CD1c-positive myeloid dendritic cell (primary cell): Measurements from ENCODE around the gene ZNF160.
"Not testable (repeated sequence)": the region's sequence is repeated elsewhere in the genome, so short reads cannot be mapped to it uniquely, and the experiment has no call there.

Experiments
- DNase-seq: peaks from one replicate; pipeline ENCODE4 v3.0.0-alpha.2; 2016; ENCODE audit errors: extremely low spot score

The ZNF160 gene

GRCh38 chr19:53103234-53104203 is at the start of gene ZNF160:
Gene ZNF160, minus strand, starts transcription at chr19:53103422. Its CDS starts 17,146 bp downstream, at chr19:53086276.
- peak; percentile 98 for DNase-seq

- no peak for DNase-seq
These were observed 44.4 kb upstream of the ZNF160 start for GRCh38 chr19:53147645-53148044.

GRCh38 chr19:53140351-53140750 is 37.1 kb upstream of the ZNF160 start:
- no peak for DNase-seq

GRCh38 chr19:53136432-53136831 is 33.2 kb upstream of the ZNF160 start:
- no peak for DNase-seq

DNA sequence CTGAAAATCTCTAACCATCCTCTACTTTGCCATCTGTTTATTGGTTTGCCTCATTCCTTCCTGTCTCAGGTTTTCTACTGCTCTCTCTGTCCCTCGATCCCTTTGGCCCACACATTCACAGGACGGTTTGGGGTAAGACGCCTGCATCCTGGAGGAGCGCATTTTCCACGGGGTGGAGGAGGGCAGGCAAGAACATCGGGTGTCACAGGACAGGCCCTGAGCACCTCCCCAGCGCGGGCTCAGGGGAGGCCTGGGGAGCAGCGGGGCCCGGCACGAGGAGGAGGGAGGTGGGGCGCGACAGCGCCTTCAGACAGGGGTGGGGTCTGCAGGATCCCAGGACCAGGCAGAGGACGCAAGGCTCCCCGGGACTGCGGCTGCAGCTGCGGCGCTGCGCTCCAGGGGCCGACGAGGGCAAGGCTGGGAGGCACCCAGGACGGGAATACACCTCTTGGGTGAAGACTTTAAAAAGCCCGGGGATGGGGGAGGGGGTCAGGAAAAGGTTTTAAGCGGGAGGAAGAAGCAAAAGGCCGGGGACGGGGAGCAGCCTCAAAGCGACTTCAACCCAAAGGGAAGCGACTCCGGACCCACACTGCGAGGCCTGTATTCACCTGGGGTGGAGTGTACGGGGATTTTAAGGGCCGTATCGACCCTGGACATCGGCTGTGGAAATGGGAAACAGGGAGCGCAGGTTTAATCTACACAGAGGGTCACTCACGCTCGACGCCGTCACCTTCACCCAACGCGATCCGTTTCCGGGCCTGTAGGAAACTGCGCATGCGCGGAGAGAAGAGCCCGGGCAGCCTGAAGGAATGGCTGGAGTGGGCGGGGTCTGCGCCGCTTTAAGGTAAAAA is 29.1 kb upstream of the ZNF160 start, which contains the start of gene ZNF415:
Gene ZNF415, minus strand, starts transcription at position 770 of the 851 bp plus-strand sequence. CDS start 10,234 bp downstream, outside the sequence.
- peak; percentile 53 for DNase-seq

DNA sequence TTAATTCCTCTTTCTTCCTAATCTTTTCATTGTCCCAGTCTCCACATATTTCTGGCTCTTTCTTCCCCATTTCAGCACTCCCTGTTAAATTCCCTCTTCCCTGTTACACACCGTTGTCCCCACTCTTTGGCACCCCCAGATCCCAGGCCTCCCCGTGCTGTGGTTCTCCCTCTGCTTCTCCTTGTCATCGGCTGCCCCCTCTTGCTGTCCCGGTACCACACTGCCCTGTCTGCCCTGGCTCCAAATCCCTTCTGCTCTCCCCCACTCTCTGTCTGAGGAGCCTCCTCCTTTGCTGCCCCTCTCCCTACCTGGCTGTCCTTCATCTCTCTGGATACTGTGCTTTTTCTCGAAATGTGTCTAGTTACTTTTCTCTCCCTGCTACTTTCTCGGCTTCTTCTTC is 28.5 kb upstream of the ZNF160 start:
- no peak for DNase-seq

- peak; percentile 2 for DNase-seq
These were observed 27.9 kb upstream of the ZNF160 start for GRCh38 chr19:53131085-53131590.

DNA sequence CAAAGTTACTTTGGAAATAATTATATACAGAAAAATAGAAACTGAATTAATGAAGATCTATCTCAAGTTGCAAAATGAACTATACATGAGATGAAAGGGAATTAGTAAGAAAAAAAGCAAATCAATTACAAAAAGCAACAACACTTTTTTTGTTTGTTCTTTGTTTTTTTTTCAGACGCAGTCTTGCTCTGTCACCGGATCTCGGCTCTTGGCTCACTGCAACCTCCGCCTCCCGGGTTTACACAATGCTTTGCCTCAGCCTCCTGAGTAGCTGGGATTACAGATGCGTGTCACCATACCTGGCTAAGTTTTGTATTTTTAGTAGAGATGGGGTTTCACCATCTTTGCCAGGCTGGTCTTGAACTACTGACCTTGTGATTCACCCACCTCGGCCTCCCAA is 27.3 kb upstream of the ZNF160 start:
- no peak for DNase-seq

- not testable (repeated sequence) for DNase-seq
These were observed 23.7 kb upstream of the ZNF160 start for GRCh38 chr19:53126733-53127526.

- DNase-seq: no peak
These were observed 20.2 kb upstream of the ZNF160 start for GRCh38 chr19:53123400-53123799.

GRCh38 chr19:53112286-53112685 is 9.1 kb upstream of the ZNF160 start:
- no peak for DNase-seq

DNA sequence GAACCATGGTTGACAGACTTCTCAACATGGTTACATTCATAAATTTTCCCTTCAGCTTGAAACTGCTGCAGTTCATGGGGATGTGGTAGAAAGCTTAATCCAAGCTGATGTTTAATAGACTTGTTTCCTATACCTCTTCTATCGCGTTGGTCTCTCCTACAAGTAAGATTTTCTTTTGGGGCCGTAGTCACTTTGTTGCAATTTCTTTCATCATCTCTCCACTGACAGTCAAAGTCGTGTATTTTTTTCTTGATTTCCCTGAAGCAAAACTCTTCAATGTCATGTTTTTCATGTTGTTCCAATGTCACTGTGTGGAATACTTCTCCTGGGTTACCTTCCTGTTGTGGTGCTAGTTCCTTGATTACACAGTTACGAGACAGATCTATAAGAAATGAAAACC is 6.3 kb upstream of the ZNF160 start:
- DNase-seq: no peak

DNA sequence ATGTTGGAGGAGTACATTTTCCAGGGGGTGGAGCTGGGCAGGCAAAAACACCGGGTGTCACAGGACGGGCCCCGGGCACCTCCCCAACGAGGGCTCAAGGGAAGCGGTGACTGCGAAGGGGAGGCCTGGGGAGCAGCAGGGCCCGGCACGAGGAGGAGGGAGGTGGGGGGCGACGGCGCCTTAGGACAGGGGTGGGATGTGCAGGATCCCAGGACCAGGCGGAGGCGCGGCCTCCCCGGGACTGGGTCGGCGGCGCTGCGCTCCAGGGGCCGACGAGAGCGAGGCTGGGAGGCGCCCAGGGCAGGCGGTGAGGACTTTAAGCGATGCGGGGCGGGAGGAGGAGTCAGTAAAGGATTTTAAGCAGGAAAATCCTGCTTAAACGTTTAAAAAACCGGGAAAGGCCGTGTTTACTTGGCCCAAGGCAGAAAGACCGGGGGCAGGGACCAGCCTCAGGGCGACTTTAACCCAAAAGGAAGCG is 427 bp downstream of the ZNF160 start:
- DNase-seq: peak; percentile 9

DNA sequence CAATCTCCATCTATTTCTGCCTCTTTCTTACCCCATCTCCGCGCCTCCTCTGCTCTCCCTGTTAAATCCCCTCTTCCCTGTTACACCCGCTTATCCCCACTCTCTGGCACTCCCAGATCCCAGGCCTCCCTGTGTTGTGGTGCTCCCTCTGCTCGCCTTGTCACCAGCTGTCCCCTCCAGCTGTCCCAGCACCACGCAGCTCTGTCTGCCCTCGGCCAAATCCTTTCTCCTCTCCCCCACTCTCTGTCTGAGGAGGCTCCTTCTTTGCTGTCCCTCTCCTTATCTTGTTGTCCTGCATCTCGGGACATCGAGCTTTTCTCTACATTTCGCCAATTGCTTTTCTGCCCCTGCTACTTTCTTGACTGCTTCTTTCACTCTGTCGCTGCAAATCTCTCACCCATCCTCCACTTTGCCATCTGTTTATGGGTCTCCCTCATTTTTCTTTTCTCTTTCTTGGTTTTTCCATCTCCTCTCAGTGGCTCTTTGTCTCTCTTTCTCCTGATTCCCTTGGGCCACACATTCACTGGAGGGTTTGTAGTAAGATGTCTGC is 941 bp downstream of the ZNF160 start:
- no peak for DNase-seq

- peak; percentile 8 for DNase-seq
These were observed 1.7 kb downstream of the ZNF160 start for GRCh38 chr19:53101518-53101917.

DNA sequence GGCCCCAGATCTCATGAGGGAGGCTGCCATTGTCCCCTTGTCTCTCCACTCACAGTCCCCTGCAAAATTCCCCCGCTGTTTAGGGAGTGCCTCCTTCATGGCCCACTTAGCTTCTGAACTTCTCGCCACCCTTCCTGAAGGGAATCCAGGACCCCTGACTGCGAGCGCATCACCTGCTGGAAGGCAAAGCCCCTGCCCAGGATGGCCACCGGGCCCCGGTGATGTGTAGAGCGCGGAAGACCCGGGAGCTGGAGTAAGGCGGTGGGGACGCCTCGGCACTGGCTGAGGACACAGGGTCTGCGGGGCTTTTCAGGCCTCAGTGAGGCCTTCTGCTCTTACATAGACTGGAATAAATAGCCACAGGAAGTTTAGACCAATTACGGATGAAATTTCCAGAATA is 4.7 kb downstream of the ZNF160 start:
- DNase-seq: not testable (repeated sequence)

- DNase-seq: not testable (repeated sequence)
These were observed 6.1 kb downstream of the ZNF160 start for GRCh38 chr19:53096982-53097690.

DNA sequence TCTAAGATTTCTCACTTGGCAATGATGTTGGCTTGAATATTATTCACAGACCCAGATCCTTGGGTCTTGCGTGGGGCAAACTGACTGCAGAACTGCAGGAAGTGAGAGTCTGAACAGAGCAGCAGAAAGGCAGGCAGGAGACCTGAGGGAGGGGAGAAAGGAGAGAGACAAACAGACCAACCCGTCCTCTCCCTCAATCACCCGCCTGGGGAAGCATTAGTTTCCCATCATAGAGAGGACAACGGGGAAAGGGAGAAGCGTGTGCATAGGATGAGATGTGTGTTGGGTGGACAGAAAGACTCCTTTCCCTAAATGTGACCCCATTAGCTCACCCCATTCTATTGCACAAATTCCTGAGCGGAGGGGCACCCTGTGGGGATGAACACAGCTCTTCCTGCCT is 6.6 kb downstream of the ZNF160 start:
- DNase-seq: not testable (repeated sequence)

DNA sequence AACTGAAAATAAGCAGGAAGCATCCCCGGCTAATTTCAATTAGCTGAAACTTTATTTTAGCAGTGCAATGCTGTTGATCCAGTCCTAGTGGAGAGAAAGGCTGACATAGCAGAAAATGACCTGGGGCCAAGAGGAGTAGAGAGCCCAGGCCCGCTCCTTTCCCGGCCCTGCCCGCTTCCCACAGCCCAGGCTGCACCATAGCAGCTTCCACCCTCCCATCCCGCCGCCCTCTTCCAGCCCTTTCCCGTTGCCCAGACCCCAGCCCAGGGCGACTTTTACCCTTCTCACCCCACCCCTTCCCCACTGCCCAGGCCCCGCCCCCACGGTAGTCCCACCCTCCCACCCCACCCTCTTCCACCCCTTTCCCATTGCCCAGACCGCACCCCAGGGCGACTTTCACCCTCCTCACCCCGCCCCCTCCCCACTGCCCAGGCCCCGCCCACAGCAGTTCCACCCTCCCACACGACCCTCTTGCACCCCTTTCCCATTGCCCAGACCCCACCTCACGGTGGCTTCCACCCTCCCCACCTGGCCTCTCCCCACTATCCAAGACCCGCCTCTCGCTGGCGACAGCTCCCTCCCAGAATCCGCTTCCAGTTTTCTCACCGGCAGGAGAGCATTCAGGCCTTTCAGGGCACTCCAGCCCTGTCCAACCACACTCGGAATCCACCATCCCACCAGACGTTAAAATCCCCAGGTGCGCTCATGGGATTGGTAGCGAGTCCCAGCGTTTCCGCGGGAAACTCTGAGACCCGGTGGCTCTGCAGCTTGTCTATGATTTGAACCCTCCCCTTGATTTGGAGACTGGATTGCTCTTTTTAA is 8.3 kb downstream of the ZNF160 start:
- DNase-seq: no peak
